HCT116 (cell line): ENCODE results near the gene RASGRF1. TPM values are rescaled to one million over a fixed set of nuclear protein-coding genes. Genes with fewer than 3 reads are reported as not detected.

ENCODE experiments used
- ATAC-seq: fragments of 200-7000 bp; cut with Tn5 transposase; 2 replicates; pipeline ENCODE4 v1.9.1; 2020; ENCODE audit warnings: mild to moderate bottlenecking, moderate library complexity
- BruUV-seq: library from RNA; stranded (reverse); fragments of 400-500 nt; replicated peaks from 2 replicates; lab custom pipeline; 2021; lab: Mats Ljungman, UMichigan
- CTCF ChIA-PET: fragments of 300-600 bp; sonication (Branson Sonifier 250); formaldehyde crosslinking; loops from one replicate; lab custom pipeline; 2021; ENCODE audit warnings: antibody characterized with exemption; lab: Charles Lee
- POLR2A ChIA-PET: fragments of 300-600, 350-600 bp; sonication (Branson Sonifier 250); formaldehyde crosslinking; loops from one replicate; lab custom pipeline; 2021; ENCODE audit warnings: antibody characterized with exemption; lab: Charles Lee
- RAD21 ChIA-PET, 2 experiments: fragments of 300-600 bp; sonication (Branson Sonifier 250); formaldehyde crosslinking; loops; one replicate each; lab custom pipeline; 2023; ENCODE audit warnings: low total read pairs in 2 of 2; ENCODE audit not compliant: uncharacterized antibody in 2 of 2, unreplicated experiment in 2 of 2, low non-redundant PET in 1 of 2; lab: Charles Lee
- DNase-seq: peaks from one replicate; pipeline ENCODE4 v3.0.0-alpha.2; 2010; ENCODE audit warnings: low read depth, low spot score
- H2AFZ ChIP-seq: fragments of 200-600 bp; shearing (Covaris generic), sonication (generic); 2 replicates; pipeline ENCODE4 v1.6.1; 2017; ENCODE audit warnings: low read depth, mixed run types, mixed read lengths, antibody characterized with exemption, low read length; ENCODE audit not compliant: poor library complexity, severe bottlenecking
- H3K27ac ChIP-seq: 2 replicates; pipeline ENCODE4 v1.5.1; 2012; ENCODE audit warnings: low read depth, low read length
- H3K27me3 ChIP-seq: fragments of 200-600 bp; sonication (generic); 2 replicates; pipeline ENCODE4 v1.6.1; 2016; ENCODE audit warnings: mixed run types, low read length, mixed read lengths; ENCODE audit not compliant: insufficient read depth
- H3K36me3 ChIP-seq, 2 experiments: fragments of 200-500 bp in 1 of 2; fragments of 200-600 bp in 1 of 2; sonication (Bioruptor generic) in 1 of 2; sonication (generic) in 1 of 2; 2 replicates each; pipeline versions ENCODE4 v1.5.1 to v1.6.1; 2014 to 2016; ENCODE audit warnings: low read length in 2 of 2, inconsistent platforms in 1 of 2, mixed read lengths in 1 of 2, mixed run types in 1 of 2; ENCODE audit not compliant: insufficient read depth in 2 of 2, control insufficient read depth in 1 of 2
- H3K4me1 ChIP-seq, 2 experiments: fragments of 200-600 bp in 1 of 2; sonication (generic) in 1 of 2; 2 replicates each; pipeline versions ENCODE4 v1.5.1 to v1.6.1; 2012 to 2017; ENCODE audit warnings: low read length in 2 of 2, inconsistent platforms in 1 of 2, mild to moderate bottlenecking in 1 of 2, mixed read lengths in 1 of 2, mixed run types in 1 of 2, moderate library complexity in 1 of 2; ENCODE audit not compliant: insufficient read depth in 2 of 2, control insufficient read depth in 1 of 2
- H3K4me2 ChIP-seq: fragments of 200-600 bp; sonication (generic); 2 replicates; pipeline ENCODE4 v1.6.1; 2017; ENCODE audit warnings: mixed run types, low read length, mixed read lengths
- H3K4me3 ChIP-seq, 2 experiments: fragments of 200-600 bp in 1 of 2; sonication (generic) in 1 of 2; replicated peaks in 1 of 2; 2 replicates each; pipeline ENCODE4 v1.5.1; 2011 to 2016; ENCODE audit warnings: low read length in 2 of 2, control low read depth in 1 of 2, low read depth in 1 of 2, mild to moderate bottlenecking in 1 of 2, mixed read lengths in 1 of 2, mixed run types in 1 of 2
- H3K79me2 ChIP-seq: fragments of 200-600 bp; sonication (generic); 2 replicates; pipeline ENCODE4 v1.6.1; 2017; ENCODE audit warnings: mild to moderate bottlenecking, mixed run types, low read length, moderate library complexity, mixed read lengths; ENCODE audit not compliant: insufficient read depth
- H3K9ac ChIP-seq: fragments of 200-600 bp; sonication (generic); 2 replicates; pipeline ENCODE4 v1.6.1; 2016; ENCODE audit warnings: low read length, mixed read lengths
- H3K9me2 ChIP-seq: fragments of 200-600 bp; sonication (generic), shearing (Covaris generic); 2 replicates; pipeline ENCODE4 v1.6.1; 2017; ENCODE audit warnings: mixed run types, mild to moderate bottlenecking, moderate library complexity; ENCODE audit not compliant: insufficient read depth
- H3K9me3 ChIP-seq, 2 experiments: fragments of 200-500 bp in 1 of 2; fragments of 200-600 bp in 1 of 2; sonication (Bioruptor generic) in 1 of 2; sonication (generic) in 1 of 2; 2 replicates each; pipeline ENCODE4 v1.6.1; 2014 to 2017; ENCODE audit warnings: low read length in 2 of 2, mixed read lengths in 2 of 2, inconsistent platforms in 1 of 2, low read depth in 1 of 2, mild to moderate bottlenecking in 1 of 2, mixed run types in 1 of 2, moderate library complexity in 1 of 2; ENCODE audit not compliant: control insufficient read depth in 1 of 2, insufficient read depth in 1 of 2
- H4K20me1 ChIP-seq: fragments of 200-600 bp; sonication (generic), shearing (Covaris generic); 2 replicates; pipeline ENCODE4 v1.6.1; 2017; ENCODE audit warnings: mixed run types, mild to moderate bottlenecking, moderate library complexity; ENCODE audit not compliant: insufficient read depth
- CEBPB ChIP-seq: IDR thresholded peaks from 2 replicates; pipeline ENCODE4 v1.6.1; 2012; ENCODE audit warnings: low read depth
- EGR1 ChIP-seq: IDR thresholded peaks from 2 replicates; pipeline ENCODE4 v1.6.1; 2012; ENCODE audit warnings: low read depth
- EZH2phosphoT487 ChIP-seq: fragments of 200-600 bp; IDR thresholded peaks from 2 replicates; pipeline ENCODE4 v1.6.1; 2018; ENCODE audit warnings: antibody characterized with exemption, borderline replicate concordance
- FOSL1 ChIP-seq: IDR thresholded peaks from 2 replicates; pipeline ENCODE4 v1.6.1; 2012; ENCODE audit warnings: low read depth
- JUND ChIP-seq: IDR thresholded peaks from 2 replicates; pipeline ENCODE4 v1.6.1; 2012
- MAX ChIP-seq: IDR thresholded peaks from 2 replicates; pipeline ENCODE4 v1.6.1; 2012
- POLR2A ChIP-seq: IDR thresholded peaks from 2 replicates; pipeline ENCODE4 v1.7.0; 2011; ENCODE audit warnings: borderline replicate concordance; ENCODE audit not compliant: insufficient read depth, insufficient read length; ENCODE audit errors: extremely low read depth
- POLR2AphosphoS5 ChIP-seq: IDR thresholded peaks from 2 replicates; pipeline ENCODE4 v1.6.1; 2011; ENCODE audit warnings: mild to moderate bottlenecking, low read depth, low read length, moderate library complexity
- SRF ChIP-seq: IDR thresholded peaks from 2 replicates; pipeline ENCODE4 v1.6.1; 2012; ENCODE audit warnings: low read depth
- TCF7L2 ChIP-seq: IDR thresholded peaks from 2 replicates; pipeline ENCODE4 v1.7.0; 2011; ENCODE audit warnings: borderline replicate concordance, inconsistent platforms; ENCODE audit not compliant: insufficient read depth, insufficient read length; ENCODE audit errors: extremely low read depth
- YY1 ChIP-seq: IDR thresholded peaks from 2 replicates; pipeline ENCODE4 v1.6.1; 2011; ENCODE audit warnings: low read length, low read depth, moderate library complexity, mild to moderate bottlenecking; ENCODE audit not compliant: insufficient replicate concordance; ENCODE audit errors: extremely low read depth
- ZFX ChIP-seq: fragments of 450-650 bp; IDR thresholded peaks from 2 replicates; pipeline ENCODE4 v1.6.1; 2017
- ZNF274 ChIP-seq: fragments of 200-500 bp; sonication (Bioruptor generic); IDR thresholded peaks from 2 replicates; pipeline ENCODE4 v1.6.1; 2014; ENCODE audit warnings: mild to moderate bottlenecking, low read depth, low read length, inconsistent platforms
- intact Hi-C: fragments of 100-400 bp; cut with micrococcal nuclease; formaldehyde crosslinking; loops from 2 replicates; pipeline ENCODE4 v1.10.0; 2022
- total RNA-seq: library from RNA; stranded (reverse); gene quantifications from one replicate; pipeline ENCODE4 v1.2.1, GENCODE V29; 2021; ENCODE audit not compliant: unreplicated experiment
- TF ChIP-seq, protein P1 (sequence below): IDR thresholded peaks from 2 replicates; pipeline ENCODE4 v1.6.1; 2012; ENCODE audit warnings: low read depth
- TF ChIP-seq, protein P2 (sequence below): IDR thresholded peaks from 2 replicates; pipeline ENCODE4 v1.6.1; 2011; ENCODE audit warnings: mild to moderate bottlenecking, low read length, moderate library complexity; ENCODE audit not compliant: insufficient replicate concordance; ENCODE audit errors: extremely low read depth
- TF ChIP-seq, protein P3 (sequence below), 3 experiments: fragments of 200-600 bp in 1 of 3; sonication (generic) in 1 of 3; IDR thresholded peaks in 2 of 3; conservative IDR thresholded peaks in 1 of 3; 2 replicates each; pipeline ENCODE4 v1.5.1; 2012 to 2017; ENCODE audit warnings: low read depth in 2 of 3, low read length in 2 of 3, antibody characterized with exemption in 1 of 3, borderline replicate concordance in 1 of 3, control low read depth in 1 of 3, mild to moderate bottlenecking in 1 of 3, mixed read lengths in 1 of 3, mixed run types in 1 of 3, moderate library complexity in 1 of 3; ENCODE audit not compliant: insufficient read depth in 1 of 3

RASGRF1 gene
- total RNA-seq, 1 experiment from 2014 or later = 2.4 TPM

GRCh38 chr15:79083154-79083553, 7.4 kb downstream of the RASGRF1 start:
- DNase-seq (no peak), ATAC-seq (no peak)
- Histone ChIP-seq H3K4me3 (no peak overlapping the region), H3K9me3 (no peaks in the 10 kb centered on the region), H3K27me3 (peaks cover 38% of the 10 kb centered on the region), H2AFZ (no peak overlapping the region), H3K9me2 (no peaks in the 10 kb centered on the region), H3K9ac (no peak overlapping the region), H3K27ac (no peak overlapping the region), H3K4me2 (no peak overlapping the region), H4K20me1 (no peaks in the 10 kb centered on the region), H3K36me3 (no peaks in the 10 kb centered on the region), H3K79me2 (no peaks in the 10 kb centered on the region), H3K4me1 (no peaks in the 10 kb centered on the region)
- no TSS peak for BruUV-seq
- TF ChIP-seq ZNF274 = no peak
- TF ChIP-seq, protein P1, sequence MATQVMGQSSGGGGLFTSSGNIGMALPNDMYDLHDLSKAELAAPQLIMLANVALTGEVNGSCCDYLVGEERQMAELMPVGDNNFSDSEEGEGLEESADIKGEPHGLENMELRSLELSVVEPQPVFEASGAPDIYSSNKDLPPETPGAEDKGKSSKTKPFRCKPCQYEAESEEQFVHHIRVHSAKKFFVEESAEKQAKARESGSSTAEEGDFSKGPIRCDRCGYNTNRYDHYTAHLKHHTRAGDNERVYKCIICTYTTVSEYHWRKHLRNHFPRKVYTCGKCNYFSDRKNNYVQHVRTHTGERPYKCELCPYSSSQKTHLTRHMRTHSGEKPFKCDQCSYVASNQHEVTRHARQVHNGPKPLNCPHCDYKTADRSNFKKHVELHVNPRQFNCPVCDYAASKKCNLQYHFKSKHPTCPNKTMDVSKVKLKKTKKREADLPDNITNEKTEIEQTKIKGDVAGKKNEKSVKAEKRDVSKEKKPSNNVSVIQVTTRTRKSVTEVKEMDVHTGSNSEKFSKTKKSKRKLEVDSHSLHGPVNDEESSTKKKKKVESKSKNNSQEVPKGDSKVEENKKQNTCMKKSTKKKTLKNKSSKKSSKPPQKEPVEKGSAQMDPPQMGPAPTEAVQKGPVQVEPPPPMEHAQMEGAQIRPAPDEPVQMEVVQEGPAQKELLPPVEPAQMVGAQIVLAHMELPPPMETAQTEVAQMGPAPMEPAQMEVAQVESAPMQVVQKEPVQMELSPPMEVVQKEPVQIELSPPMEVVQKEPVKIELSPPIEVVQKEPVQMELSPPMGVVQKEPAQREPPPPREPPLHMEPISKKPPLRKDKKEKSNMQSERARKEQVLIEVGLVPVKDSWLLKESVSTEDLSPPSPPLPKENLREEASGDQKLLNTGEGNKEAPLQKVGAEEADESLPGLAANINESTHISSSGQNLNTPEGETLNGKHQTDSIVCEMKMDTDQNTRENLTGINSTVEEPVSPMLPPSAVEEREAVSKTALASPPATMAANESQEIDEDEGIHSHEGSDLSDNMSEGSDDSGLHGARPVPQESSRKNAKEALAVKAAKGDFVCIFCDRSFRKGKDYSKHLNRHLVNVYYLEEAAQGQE = no peak
- no peak for TF ChIP-seq POLR2A
- TF ChIP-seq EGR1 = no peak
- no peak for TF ChIP-seq EZH2phosphoT487
- no peak for TF ChIP-seq FOSL1
- TF ChIP-seq MAX = no peak
- TF ChIP-seq YY1 = no peak
- TF ChIP-seq, protein P2, sequence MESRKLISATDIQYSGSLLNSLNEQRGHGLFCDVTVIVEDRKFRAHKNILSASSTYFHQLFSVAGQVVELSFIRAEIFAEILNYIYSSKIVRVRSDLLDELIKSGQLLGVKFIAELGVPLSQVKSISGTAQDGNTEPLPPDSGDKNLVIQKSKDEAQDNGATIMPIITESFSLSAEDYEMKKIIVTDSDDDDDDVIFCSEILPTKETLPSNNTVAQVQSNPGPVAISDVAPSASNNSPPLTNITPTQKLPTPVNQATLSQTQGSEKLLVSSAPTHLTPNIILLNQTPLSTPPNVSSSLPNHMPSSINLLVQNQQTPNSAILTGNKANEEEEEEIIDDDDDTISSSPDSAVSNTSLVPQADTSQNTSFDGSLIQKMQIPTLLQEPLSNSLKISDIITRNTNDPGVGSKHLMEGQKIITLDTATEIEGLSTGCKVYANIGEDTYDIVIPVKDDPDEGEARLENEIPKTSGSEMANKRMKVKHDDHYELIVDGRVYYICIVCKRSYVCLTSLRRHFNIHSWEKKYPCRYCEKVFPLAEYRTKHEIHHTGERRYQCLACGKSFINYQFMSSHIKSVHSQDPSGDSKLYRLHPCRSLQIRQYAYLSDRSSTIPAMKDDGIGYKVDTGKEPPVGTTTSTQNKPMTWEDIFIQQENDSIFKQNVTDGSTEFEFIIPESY = no peak
- TF ChIP-seq TCF7L2 = no peak
- no peak for TF ChIP-seq SRF
- no peak for TF ChIP-seq JUND
- TF ChIP-seq, protein P3, sequence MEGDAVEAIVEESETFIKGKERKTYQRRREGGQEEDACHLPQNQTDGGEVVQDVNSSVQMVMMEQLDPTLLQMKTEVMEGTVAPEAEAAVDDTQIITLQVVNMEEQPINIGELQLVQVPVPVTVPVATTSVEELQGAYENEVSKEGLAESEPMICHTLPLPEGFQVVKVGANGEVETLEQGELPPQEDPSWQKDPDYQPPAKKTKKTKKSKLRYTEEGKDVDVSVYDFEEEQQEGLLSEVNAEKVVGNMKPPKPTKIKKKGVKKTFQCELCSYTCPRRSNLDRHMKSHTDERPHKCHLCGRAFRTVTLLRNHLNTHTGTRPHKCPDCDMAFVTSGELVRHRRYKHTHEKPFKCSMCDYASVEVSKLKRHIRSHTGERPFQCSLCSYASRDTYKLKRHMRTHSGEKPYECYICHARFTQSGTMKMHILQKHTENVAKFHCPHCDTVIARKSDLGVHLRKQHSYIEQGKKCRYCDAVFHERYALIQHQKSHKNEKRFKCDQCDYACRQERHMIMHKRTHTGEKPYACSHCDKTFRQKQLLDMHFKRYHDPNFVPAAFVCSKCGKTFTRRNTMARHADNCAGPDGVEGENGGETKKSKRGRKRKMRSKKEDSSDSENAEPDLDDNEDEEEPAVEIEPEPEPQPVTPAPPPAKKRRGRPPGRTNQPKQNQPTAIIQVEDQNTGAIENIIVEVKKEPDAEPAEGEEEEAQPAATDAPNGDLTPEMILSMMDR (IDR thresholded peaks at IDR 0.05 in 2 of 3, conservative IDR thresholded peaks at IDR 0.05 in 1 of 3; ENCODE audit: borderline replicate concordance in 1 of 3, insufficient read depth in 1 of 3, low read depth in 2 of 3, low read length in 2 of 3) = no peak
- no peak for TF ChIP-seq POLR2AphosphoS5
- TF ChIP-seq ZFX = no peak
- no peak for TF ChIP-seq CEBPB
- POLR2A ChIA-PET = no interaction called here
- RAD21 ChIA-PET = no interaction called here
- intact Hi-C loops = no loop called here
- CTCF ChIA-PET = no interaction called here
